Transverse colon (tissue), 4 donors: ENCODE measurements around the gene ABTB2. TPM values are rescaled to one million over a fixed set of nuclear protein-coding genes. Genes with fewer than 3 reads are reported as not detected.

ENCODE experiments used
- DNase-seq: peaks from one replicate; pipeline ENCODE4 v3.0.0-alpha.2; 2019
- H3K27ac ChIP-seq, 4 donors: fragments of 200-600 bp; sonication (generic); 2 replicates each; pipeline ENCODE4 v1.5.1; 2016 to 2018; ENCODE audit warnings: inconsistent platforms in 4 of 4
- H3K27me3 ChIP-seq: fragments of 200-600 bp; sonication (generic); 2 replicates; pipeline ENCODE4 v1.5.1; 2017; ENCODE audit warnings: inconsistent platforms
- H3K36me3 ChIP-seq, 4 donors: fragments of 200-600 bp; sonication (generic); 2 replicates each; pipeline ENCODE4 v1.5.1; 2017 to 2019; ENCODE audit warnings: inconsistent platforms in 4 of 4
- H3K4me1 ChIP-seq, 4 donors: fragments of 200-600 bp; sonication (generic); 2 replicates each; pipeline ENCODE4 v1.5.1; 2017 to 2020; ENCODE audit warnings: inconsistent platforms in 4 of 4
- H3K4me3 ChIP-seq, 4 donors: fragments of 200-600 bp; sonication (generic); 1 replicate in 1 of 4; 2 replicates in 3 of 4; pipeline versions ENCODE4 v1.5.1 to v1.6.1; 2017 to 2019; ENCODE audit warnings: inconsistent platforms in 4 of 4
- H3K9me3 ChIP-seq, 2 donors: fragments of 200-600 bp; sonication (generic); 2 replicates each; pipeline ENCODE4 v1.5.1; 2017 to 2019; ENCODE audit warnings: inconsistent platforms in 2 of 2
- CTCF ChIP-seq, 5 experiments: fragments of 200-600 bp in 3 of 5; fragments of 450-650 bp in 2 of 5; sonication (generic) in 3 of 5; IDR thresholded peaks; 1 replicate in 2 of 5; 2 replicates in 3 of 5; pipeline ENCODE4 v1.5.1; 2016 to 2017; ENCODE audit warnings: antibody characterized with exemption in 5 of 5, inconsistent platforms in 3 of 5, mild to moderate bottlenecking in 2 of 5, moderate library complexity in 1 of 5
- EP300 ChIP-seq: sonication (generic); formaldehyde crosslinking; IDR thresholded peaks from one replicate; pipeline ENCODE4 v1.6.1; 2017; ENCODE audit warnings: antibody characterized with exemption, low read depth
- POLR2A ChIP-seq: fragments of 450-650 bp; IDR thresholded peaks from one replicate; pipeline ENCODE4 v1.6.1; 2016; ENCODE audit warnings: antibody characterized with exemption, mild to moderate bottlenecking, moderate library complexity
- POLR2AphosphoS5 ChIP-seq, 3 donors: sonication (generic); formaldehyde crosslinking; IDR thresholded peaks; one replicate each; pipeline ENCODE4 v1.6.1; 2016; ENCODE audit warnings: antibody characterized with exemption in 3 of 3
- WGBS, 2 donors: methylation state at CpG; one replicate each; pipeline ENCODE4 v1.1.5; 2018; ENCODE audit warnings: low coverage in 1 of 2; 5-methylcytosine and 5-hydroxymethylcytosine counted together
- in situ Hi-C, 4 donors: fragments of 200-750 bp; cut with MboI; loops; one replicate each; pipeline versions ENCODE4 v1.15.0 to v1.15.1; 2017; ENCODE audit warnings: low sequenced_read_pairs in 3 of 4, low pct_ligation_motif_present in 1 of 4, low pct_unique_long_range_greater_than_20kb in 1 of 4
- intact Hi-C: fragments of 100-400 bp; cut with DNase I; formaldehyde crosslinking; loops from one replicate; pipeline ENCODE4 v1.15.1; 2023; ENCODE audit warnings: low total_unique reads
- total RNA-seq, 4 donors: library from RNA; depleted of rRNA; stranded (reverse); fragments of >200 nt; gene quantifications; one replicate each; pipeline ENCODE4 v1.1.0, GENCODE V29; 2016

The ABTB2 gene
- total RNA-seq, 4 donors from 2014 or later = 0.60 to 41.9 (median 20.7) TPM

- in situ Hi-C loops (no loop called here), intact Hi-C loops (no loop called here)
- Histone ChIP-seq H3K27ac (no peak overlapping the region), H3K9me3 (no peaks in the 10 kb centered on the region), H3K4me3 (no peak overlapping the region), H3K4me1 (peaks cover 4 to 11% (median 8%) of the 10 kb centered on the region in 4 donors), H3K27me3 (no peaks in the 10 kb centered on the region), H3K36me3 (no peaks in the 10 kb centered on the region)
- no peak for DNase-seq
- TF ChIP-seq CTCF (IDR thresholded peaks at IDR 0.05) = no peak
- no peak for TF ChIP-seq POLR2A
- TF ChIP-seq POLR2AphosphoS5 (IDR thresholded peaks at IDR 0.05) = no peak
- no peak for TF ChIP-seq EP300
- 64 to 79% methylated on average over 5 to 7 of the region's 7 CpGs for WGBS, 2 donors
Measured at GRCh38 chr11:34339149-34340064, 18.4 kb downstream of the ABTB2 start.

DNA sequence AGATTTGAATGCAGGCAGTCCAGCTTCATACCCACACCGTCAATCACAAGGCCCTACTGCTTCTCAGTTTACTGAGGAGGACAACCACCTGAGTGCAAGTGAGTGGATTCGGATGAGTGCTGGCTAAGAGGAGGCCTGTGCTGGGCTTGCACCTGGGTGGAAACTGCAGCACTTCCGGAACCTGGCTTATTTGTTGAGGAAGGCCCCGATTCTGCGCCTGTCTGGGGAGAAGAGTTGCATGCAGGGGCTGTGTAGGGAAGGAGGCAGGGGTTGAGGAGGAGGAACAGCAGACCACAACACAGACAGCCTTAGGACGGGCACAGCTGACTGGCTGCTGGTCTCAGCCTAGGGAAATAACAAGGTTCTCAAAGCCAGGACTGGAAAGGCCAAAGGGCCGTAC lies 20.8 kb downstream of the ABTB2 start:
- Histone ChIP-seq H3K27me3 (no peaks in the 10 kb centered on the region), H3K9me3 (no peaks in the 10 kb centered on the region), H3K4me1 (peaks cover 0 to 7% (median 2%) of the 10 kb centered on the region in 4 donors), H3K27ac (no peak overlapping the region), H3K4me3 (no peak overlapping the region), H3K36me3 (no peaks in the 10 kb centered on the region)
- TF ChIP-seq POLR2AphosphoS5 (IDR thresholded peaks at IDR 0.05) = no peak
- no peak for TF ChIP-seq CTCF (IDR thresholded peaks at IDR 0.05)
- TF ChIP-seq EP300 = no peak
- TF ChIP-seq POLR2A = no peak
- WGBS, 2 donors = 93 to 100% methylated on average over 3 to 7 of the region's 7 CpGs
- intact Hi-C loops = no loop called here
- DNase-seq = no peak
- in situ Hi-C loops = no loop called here

DNA sequence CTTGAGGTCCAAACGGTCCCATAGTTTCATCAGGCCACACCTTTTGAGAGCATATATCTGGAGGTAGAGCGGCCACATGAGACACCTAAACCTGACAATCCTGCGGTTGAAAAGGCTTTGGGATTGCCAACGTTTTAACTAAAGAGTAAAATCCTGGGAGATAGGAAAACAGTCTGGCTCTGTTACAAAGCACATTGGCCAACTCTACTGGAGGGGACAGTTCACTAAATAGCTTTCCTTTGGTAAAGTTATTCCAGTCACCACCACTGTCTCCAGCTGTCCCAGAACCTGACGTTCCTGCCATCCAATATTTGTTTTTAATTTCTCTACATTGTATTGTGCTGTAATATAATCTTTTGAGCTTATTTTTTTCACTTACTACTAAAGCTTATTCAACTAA lies 22.0 kb downstream of the ABTB2 start:
- intact Hi-C loops = no loop called here
- no peak overlapping the region for H3K4me3 ChIP-seq
- H3K27me3 ChIP-seq = no peaks in the 10 kb centered on the region
- peaks cover 4 to 16% (median 10%) of the 10 kb centered on the region in 4 donors for H3K4me1 ChIP-seq
- DNase-seq = no peak
- in situ Hi-C loops = no loop called here
- WGBS, 2 donors = 70 to 77% methylated on average over 3 to 5 of the region's 5 CpGs
- TF ChIP-seq POLR2AphosphoS5 (IDR thresholded peaks at IDR 0.05) = no peak
- no peak for TF ChIP-seq EP300
- TF ChIP-seq POLR2A = no peak
- no peak for TF ChIP-seq CTCF (IDR thresholded peaks at IDR 0.05)
- no peaks in the 10 kb centered on the region for H3K9me3 ChIP-seq
- no peaks in the 10 kb centered on the region for H3K36me3 ChIP-seq
- H3K27ac ChIP-seq = no peak overlapping the region

GRCh38 chr11:34335331-34335730 lies 22.5 kb downstream of the ABTB2 start:
- H3K36me3 ChIP-seq = no peaks in the 10 kb centered on the region
- DNase-seq = no peak
- no peak for TF ChIP-seq CTCF (IDR thresholded peaks at IDR 0.05)
- TF ChIP-seq POLR2AphosphoS5 (IDR thresholded peaks at IDR 0.05) = no peak
- TF ChIP-seq EP300 = no peak
- TF ChIP-seq POLR2A = no peak
- peaks cover 4 to 19% (median 13%) of the 10 kb centered on the region in 4 donors for H3K4me1 ChIP-seq
- no peak overlapping the region for H3K27ac ChIP-seq
- H3K9me3 ChIP-seq = no peaks in the 10 kb centered on the region
- H3K4me3 ChIP-seq = no peak overlapping the region
- WGBS, 2 donors = 52% methylated on average over 2 of the region's 2 CpGs; no CpG with 5 or more reads in 1 of the 2 donors
- in situ Hi-C loops = no loop called here
- intact Hi-C loops = no loop called here
- no peaks in the 10 kb centered on the region for H3K27me3 ChIP-seq
